ENCODE measurements around the gene DCAF11.
A peak's percentile ranks its signal among the peaks of the same experiment; 100 is the strongest.

The DCAF11 gene

DNA sequence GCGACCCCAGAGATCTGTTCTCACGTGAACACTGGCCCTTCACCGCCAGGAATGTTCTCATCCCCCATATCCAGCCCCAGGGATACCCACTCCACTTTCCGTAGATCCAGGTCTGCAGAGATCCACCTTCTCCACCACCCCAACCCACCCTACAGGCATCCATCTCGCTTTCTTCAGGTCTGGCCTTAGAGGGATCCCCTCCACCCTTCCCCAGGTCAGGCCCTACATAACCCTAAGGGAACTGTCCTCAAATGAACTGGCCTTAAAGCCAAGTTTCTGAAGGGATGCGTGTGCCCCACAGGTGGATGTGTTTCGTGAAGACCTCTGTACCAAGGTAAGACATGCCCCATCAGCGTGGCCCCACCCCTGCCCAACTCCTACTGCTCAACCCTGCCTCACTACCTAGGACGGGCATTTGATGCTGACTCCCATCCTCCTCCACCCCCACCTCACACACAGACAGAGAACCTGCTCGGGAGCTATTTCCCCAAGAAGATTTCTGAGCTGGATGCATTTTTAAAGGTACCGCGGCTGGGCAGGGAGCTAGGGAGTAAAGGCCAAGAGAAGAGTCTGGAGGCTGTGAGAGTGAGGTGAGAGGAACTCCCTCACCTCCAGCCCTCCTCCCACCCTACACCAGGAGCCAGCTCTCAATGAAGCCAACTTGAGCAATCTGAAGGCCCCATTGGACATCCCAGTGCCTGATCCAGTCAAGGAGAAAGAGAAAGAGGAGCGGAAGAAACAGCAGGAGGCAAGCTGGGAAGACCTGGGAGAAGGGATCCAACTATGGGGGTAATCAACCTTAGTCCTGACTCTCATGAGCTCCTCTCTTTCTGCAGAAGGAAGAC, 22.3 kb downstream of the DCAF11 start:
- H3K9me3 ChIP-seq (ENCODE audit: control insufficient read depth, low read length): no peaks in the 10 kb centered on the region
- H3K27ac ChIP-seq: peak overlapping the region; percentile 76
- H3K4me1 ChIP-seq: peaks cover 8% of the 10 kb centered on the region
- peak overlapping the region; percentile 56 for H3K4me2 ChIP-seq (ENCODE audit: low read length)
- TF ChIP-seq, protein P1, sequence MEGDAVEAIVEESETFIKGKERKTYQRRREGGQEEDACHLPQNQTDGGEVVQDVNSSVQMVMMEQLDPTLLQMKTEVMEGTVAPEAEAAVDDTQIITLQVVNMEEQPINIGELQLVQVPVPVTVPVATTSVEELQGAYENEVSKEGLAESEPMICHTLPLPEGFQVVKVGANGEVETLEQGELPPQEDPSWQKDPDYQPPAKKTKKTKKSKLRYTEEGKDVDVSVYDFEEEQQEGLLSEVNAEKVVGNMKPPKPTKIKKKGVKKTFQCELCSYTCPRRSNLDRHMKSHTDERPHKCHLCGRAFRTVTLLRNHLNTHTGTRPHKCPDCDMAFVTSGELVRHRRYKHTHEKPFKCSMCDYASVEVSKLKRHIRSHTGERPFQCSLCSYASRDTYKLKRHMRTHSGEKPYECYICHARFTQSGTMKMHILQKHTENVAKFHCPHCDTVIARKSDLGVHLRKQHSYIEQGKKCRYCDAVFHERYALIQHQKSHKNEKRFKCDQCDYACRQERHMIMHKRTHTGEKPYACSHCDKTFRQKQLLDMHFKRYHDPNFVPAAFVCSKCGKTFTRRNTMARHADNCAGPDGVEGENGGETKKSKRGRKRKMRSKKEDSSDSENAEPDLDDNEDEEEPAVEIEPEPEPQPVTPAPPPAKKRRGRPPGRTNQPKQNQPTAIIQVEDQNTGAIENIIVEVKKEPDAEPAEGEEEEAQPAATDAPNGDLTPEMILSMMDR (IDR thresholded peaks at IDR 0.05): no peak
- H3K4me3 ChIP-seq (ENCODE audit: low read depth, low read length): peak overlapping the region; percentile 68
- H2AFZ ChIP-seq: peak overlapping the region; percentile 89
- peaks cover 4% of the 10 kb centered on the region for H3K79me2 ChIP-seq
- H3K36me3 ChIP-seq (ENCODE audit: control insufficient read depth, insufficient read depth, low read length): no peaks in the 10 kb centered on the region
- no peaks in the 10 kb centered on the region for H3K27me3 ChIP-seq (ENCODE audit: control insufficient read depth, insufficient read depth, low read length)
- H3K9ac ChIP-seq: peak overlapping the region; percentile 74

DNA sequence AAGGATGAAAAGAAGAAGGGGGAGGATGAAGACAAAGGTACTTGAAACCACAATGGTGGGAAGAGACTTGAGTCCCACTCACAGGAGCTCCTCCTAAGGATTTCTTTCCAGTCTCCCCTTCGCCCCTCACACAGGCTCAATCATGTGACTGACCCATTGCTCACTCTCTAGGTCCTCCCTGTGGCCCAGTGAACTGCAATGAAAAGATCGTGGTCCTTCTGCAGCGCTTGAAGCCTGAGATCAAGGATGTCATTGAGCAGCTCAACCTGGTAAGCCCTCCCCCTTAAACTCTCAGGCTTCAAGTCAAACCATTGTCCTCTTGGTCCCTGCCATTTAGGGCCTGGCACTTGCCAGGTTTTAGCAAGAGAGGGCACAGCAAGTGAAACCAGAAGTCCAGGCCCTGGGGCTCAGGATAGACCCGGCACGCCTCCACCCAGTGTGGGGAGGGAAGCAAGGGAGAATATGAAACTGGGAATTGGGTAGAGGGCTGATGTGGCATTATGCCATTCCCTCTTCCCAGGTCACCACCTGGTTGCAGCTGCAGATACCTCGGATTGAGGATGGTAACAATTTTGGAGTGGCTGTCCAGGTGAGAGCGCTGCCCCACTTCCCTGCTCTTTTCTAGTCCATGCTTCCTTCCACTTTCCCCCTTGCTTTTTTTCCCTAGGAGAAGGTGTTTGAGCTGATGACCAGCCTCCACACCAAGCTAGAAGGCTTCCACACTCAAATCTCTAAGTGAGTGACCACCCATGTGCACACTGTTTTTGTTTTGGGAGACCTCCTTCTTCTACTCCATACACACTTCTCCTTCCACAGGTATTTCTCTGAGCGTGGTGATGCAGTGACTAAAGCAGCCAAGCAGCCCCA, 23.2 kb downstream of the DCAF11 start:
- peaks cover 8% of the 10 kb centered on the region for H3K4me1 ChIP-seq
- no peaks in the 10 kb centered on the region for H3K9me3 ChIP-seq (ENCODE audit: control insufficient read depth, low read length)
- H3K9ac ChIP-seq: no peak overlapping the region
- H3K27me3 ChIP-seq (ENCODE audit: control insufficient read depth, insufficient read depth, low read length): no peaks in the 10 kb centered on the region
- H3K27ac ChIP-seq: no peak overlapping the region
- peaks cover 4% of the 10 kb centered on the region for H3K79me2 ChIP-seq
- no peak overlapping the region for H3K4me2 ChIP-seq (ENCODE audit: low read length)
- no peaks in the 10 kb centered on the region for H3K36me3 ChIP-seq (ENCODE audit: control insufficient read depth, insufficient read depth, low read length)
- TF ChIP-seq, protein P1 (IDR thresholded peaks at IDR 0.05): no peak
- H3K4me3 ChIP-seq (ENCODE audit: low read depth, low read length): no peak overlapping the region
- H2AFZ ChIP-seq: no peak overlapping the region

DNA sequence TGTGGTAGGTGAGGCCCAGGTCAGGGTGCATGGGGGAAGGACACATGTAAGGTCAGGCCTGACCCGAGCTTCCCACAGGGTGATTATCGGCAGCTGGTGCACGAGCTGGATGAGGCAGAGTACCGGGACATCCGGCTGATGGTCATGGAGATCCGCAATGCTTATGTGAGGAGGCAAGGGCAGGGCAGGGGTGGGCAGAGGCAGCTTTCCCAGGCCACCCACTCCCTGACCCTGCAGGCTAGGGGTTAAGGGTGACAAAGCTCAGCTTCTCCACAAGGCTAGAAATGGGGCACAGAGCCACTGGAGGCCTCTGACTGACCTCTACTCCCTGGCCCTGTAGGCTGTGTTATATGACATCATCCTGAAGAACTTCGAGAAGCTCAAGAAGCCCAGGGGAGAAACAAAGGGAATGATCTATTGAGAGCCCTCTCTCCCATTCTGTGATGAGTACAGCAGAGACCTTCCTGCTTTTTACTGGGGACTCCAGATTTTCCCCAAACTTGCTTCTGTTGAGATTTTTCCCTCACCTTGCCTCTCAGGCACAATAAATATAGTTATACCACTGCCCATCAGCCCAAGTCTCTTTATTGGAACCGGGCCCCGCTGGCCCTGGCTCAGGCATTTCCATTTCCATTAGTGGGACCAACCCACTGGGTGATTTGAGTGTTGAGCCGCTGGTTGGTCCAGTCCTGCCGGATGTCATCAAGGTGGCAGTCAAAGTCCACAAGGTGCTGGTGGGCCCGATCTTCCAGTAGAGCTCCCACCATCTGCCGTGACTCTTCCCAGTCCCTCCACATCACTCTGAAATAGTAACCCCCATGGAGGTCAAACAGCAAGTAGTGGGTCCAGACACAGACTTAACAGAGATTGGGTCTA, 24.1 kb downstream of the DCAF11 start:
- no peak overlapping the region for H3K4me2 ChIP-seq (ENCODE audit: low read length)
- no peak overlapping the region for H3K4me3 ChIP-seq (ENCODE audit: low read depth, low read length)
- no peaks in the 10 kb centered on the region for H3K9me3 ChIP-seq (ENCODE audit: control insufficient read depth, low read length)
- H3K79me2 ChIP-seq: peaks cover 4% of the 10 kb centered on the region
- H3K36me3 ChIP-seq (ENCODE audit: control insufficient read depth, insufficient read depth, low read length): no peaks in the 10 kb centered on the region
- peaks cover 8% of the 10 kb centered on the region for H3K4me1 ChIP-seq
- no peak overlapping the region for H2AFZ ChIP-seq
- H3K9ac ChIP-seq: no peak overlapping the region
- H3K27me3 ChIP-seq (ENCODE audit: control insufficient read depth, insufficient read depth, low read length): no peaks in the 10 kb centered on the region
- no peak overlapping the region for H3K27ac ChIP-seq
- TF ChIP-seq, protein P1 (IDR thresholded peaks at IDR 0.05): no peak

GRCh38 chr14:24139272-24139934, 24.8 kb downstream of the DCAF11 start:
- Histone ChIP-seq H3K9me3 (ENCODE audit: control insufficient read depth, low read length) (no peaks in the 10 kb centered on the region), H3K4me3 (ENCODE audit: low read depth, low read length) (no peak overlapping the region), H3K27ac (no peak overlapping the region), H3K9ac (no peak overlapping the region), H3K27me3 (ENCODE audit: control insufficient read depth, insufficient read depth, low read length) (no peaks in the 10 kb centered on the region), H3K4me1 (peaks cover 8% of the 10 kb centered on the region), H3K4me2 (ENCODE audit: low read length) (no peak overlapping the region), H3K79me2 (peaks cover 7% of the 10 kb centered on the region), H2AFZ (no peak overlapping the region), H3K36me3 (ENCODE audit: control insufficient read depth, insufficient read depth, low read length) (no peaks in the 10 kb centered on the region)
- TF ChIP-seq, protein P1 (IDR thresholded peaks at IDR 0.05): no peak
